ENCODE measurements around the gene BCOR.

The BCOR gene

GRCh38 chrX:40083979-40084359 lies 13.8 kb downstream of the BCOR start:
- no peaks in the 10 kb centered on the region for H3K9me3 ChIP-seq
- TF ChIP-seq CTCF (IDR thresholded peaks at IDR 0.05), result no peak
- H3K27ac ChIP-seq, result no peak overlapping the region
- peak overlapping the region; percentile 64 to 65 for H3K4me3 ChIP-seq (ENCODE audit: low read depth in 1 of 2, low read length in 1 of 2)
- peaks cover 12 to 13% of the 10 kb centered on the region in 2 experiments for H3K4me1 ChIP-seq (ENCODE audit: control insufficient read depth in 1 of 2, insufficient read depth in 1 of 2, low read depth in 1 of 2, low read length in 1 of 2)
- no peaks in the 10 kb centered on the region for H3K36me3 ChIP-seq
- no peaks in the 10 kb centered on the region for H3K27me3 ChIP-seq

GRCh38 chrX:40083120-40083978 lies 14.4 kb downstream of the BCOR start:
- no peaks in the 10 kb centered on the region for H3K9me3 ChIP-seq
- H3K4me1 ChIP-seq (ENCODE audit: control insufficient read depth in 1 of 2, insufficient read depth in 1 of 2, low read depth in 1 of 2, low read length in 1 of 2), result peaks cover 12 to 13% of the 10 kb centered on the region in 2 experiments
- TF ChIP-seq CTCF (IDR thresholded peaks at IDR 0.05), result no peak
- no peaks in the 10 kb centered on the region for H3K27me3 ChIP-seq
- H3K4me3 ChIP-seq (ENCODE audit: low read depth in 1 of 2, low read length in 1 of 2), result peak overlapping the region; percentile 64 to 65
- H3K36me3 ChIP-seq, result no peaks in the 10 kb centered on the region
- peak overlapping the region; percentile 67 for H3K27ac ChIP-seq

- no peak for TF ChIP-seq CTCF (IDR thresholded peaks at IDR 0.05)
- Histone ChIP-seq H3K27me3 (no peaks in the 10 kb centered on the region), H3K9me3 (no peaks in the 10 kb centered on the region), H3K4me1 (ENCODE audit: control insufficient read depth in 1 of 2, insufficient read depth in 1 of 2, low read depth in 1 of 2, low read length in 1 of 2) (peaks cover 12 to 13% of the 10 kb centered on the region in 2 experiments), H3K36me3 (no peaks in the 10 kb centered on the region), H3K4me3 (ENCODE audit: low read depth in 1 of 2, low read length in 1 of 2) (peak overlapping the region; percentile 64 to 65), H3K27ac (peak overlapping the region; percentile 67)
Measured at GRCh38 chrX:40082447-40083119, 15.2 kb downstream of the BCOR start.

GRCh38 chrX:40081679-40082068 lies 16.1 kb downstream of the BCOR start:
- no peaks in the 10 kb centered on the region for H3K9me3 ChIP-seq

More at GRCh38 chrX:40081679-40082068, 16.1 kb downstream of the BCOR start:
- Histone ChIP-seq H3K4me1 (ENCODE audit: control insufficient read depth in 1 of 2, insufficient read depth in 1 of 2, low read depth in 1 of 2, low read length in 1 of 2) (peaks cover 12 to 13% of the 10 kb centered on the region in 2 experiments), H3K27me3 (no peaks in the 10 kb centered on the region), H3K36me3 (no peaks in the 10 kb centered on the region), H3K4me3 (ENCODE audit: low read depth in 1 of 2, low read length in 1 of 2) (no peak overlapping the region), H3K27ac (no peak overlapping the region)
- TF ChIP-seq CTCF (IDR thresholded peaks at IDR 0.05), result no peak

All from neutrophil (primary cell).